Motor neuron (in vitro differentiated cells): ENCODE data around the gene INHBC. TPM values are rescaled to one million over a fixed set of nuclear protein-coding genes. Genes with fewer than 3 reads are reported as not detected.
"Not testable (repeated sequence)": the region's sequence is repeated elsewhere in the genome, so short reads cannot be mapped to it uniquely, and the experiment has no call there.

Experiments
- ATAC-seq, 8 experiments: fragments of 200-7000 bp; cut with Tn5 transposase; replicated peaks in 6 of 8; 2 replicates each; pipeline ENCODE4 v1.8.0; 2021; ENCODE audit warnings: mild to moderate bottlenecking in 8 of 8, moderate library complexity in 8 of 8
- H3K27ac ChIP-seq, 2 donors: fragments of 250-450 bp; sonication (Bioruptor Pico); 2 replicates each; pipeline ENCODE4 v1.9.0; 2021; ENCODE audit warnings: antibody characterized with exemption in 2 of 2, mild to moderate bottlenecking in 2 of 2, moderate library complexity in 1 of 2
- H3K4me1 ChIP-seq, 2 donors: fragments of 250-450 bp; sonication (Bioruptor Pico); replicated peaks in 1 of 2; 2 replicates each; pipeline ENCODE4 v1.6.1; 2021; ENCODE audit warnings: antibody characterized with exemption in 2 of 2, mild to moderate bottlenecking in 2 of 2, moderate library complexity in 1 of 2
- H3K4me3 ChIP-seq, 5 donors: fragments of 250-450 bp; sonication (Bioruptor Pico); 2 replicates each; pipeline ENCODE4 v1.9.0; 2021; ENCODE audit warnings: antibody characterized with exemption in 5 of 5, mild to moderate bottlenecking in 5 of 5, moderate library complexity in 4 of 5
- WGBS, 10 experiments: fragments of 450-650 bp; shearing (Covaris generic); methylation state at CpG; one replicate each; pipeline ENCODE4 v1.0.0; 2022; 5-methylcytosine and 5-hydroxymethylcytosine counted together
- in situ Hi-C, 9 experiments: fragments of 400-800 bp; cut with MboI; loops; one replicate each; pipeline ENCODE4 v1.15.0; 2021; ENCODE audit warnings: low sequenced_read_pairs in 9 of 9, low pct_unique_long_range_greater_than_20kb in 2 of 9; ENCODE audit not compliant: unreplicated experiment in 9 of 9
- total RNA-seq, 8 experiments: library from RNA; unstranded; fragments of 300-600 nt; gene quantifications; 2 replicates each; pipeline versions ENCODE4 v1.2.3 to v1.2.4, GENCODE V29; 2022

INHBC gene
- total RNA-seq, 8 experiments from 2014 or later = 0.14 to 0.85 (median 0.22) TPM

- Histone ChIP-seq H3K27ac (no peak overlapping the region), H3K4me3 (no peak overlapping the region), H3K4me1 (peaks cover 0 to 6% of the 10 kb centered on the region in 2 donors)
- no peak for ATAC-seq
- 83 to 100% (median 98%) methylated on average over 1 to 4 of the region's 4 CpGs; no CpG with 5 or more reads in 2 of the 10 experiments for WGBS, 10 experiments
- in situ Hi-C loops = no loop called here
Observed at GRCh38 chr12:57410534-57410933, 24.1 kb upstream of the INHBC start.

GRCh38 chr12:57414160-57414559, 20.4 kb upstream of the INHBC start:
- WGBS, 10 experiments = 71 to 100% (median 88%) methylated on average over 1 to 6 of the region's 6 CpGs; no CpG with 5 or more reads in 2 of the 10 experiments
- in situ Hi-C loops, H3K27ac ChIP-seq: not testable (repeated sequence)

GRCh38 chr12:57415088-57415487, 19.5 kb upstream of the INHBC start:
- Histone ChIP-seq H3K4me1 (peaks cover 0 to 9% of the 10 kb centered on the region in 2 donors), H3K27ac (no peak overlapping the region), H3K4me3 (no peak overlapping the region)
- in situ Hi-C loops = no loop called here
- ATAC-seq = peak in 3 of 8 experiments; percentile 26 to 54 (median 27)
- 6 to 100% (median 53%) methylated on average over 1 to 2 of the region's 2 CpGs; no CpG with 5 or more reads in 3 of the 10 experiments for WGBS, 10 experiments

More at GRCh38 chr12:57414160-57414559, 20.4 kb upstream of the INHBC start:
- H3K4me1 ChIP-seq, H3K4me3 ChIP-seq, ATAC-seq: not testable (repeated sequence)

- 76 to 100% (median 100%) methylated on average over 1 to 7 of the region's 8 CpGs for WGBS, 10 experiments
- Histone ChIP-seq H3K4me1 (peaks cover 0 to 9% of the 10 kb centered on the region in 2 donors), H3K4me3 (no peak overlapping the region), H3K27ac (no peak overlapping the region)
- no peak for ATAC-seq
- in situ Hi-C loops = no loop called here
Observed at GRCh38 chr12:57416039-57416996, 18.3 kb upstream of the INHBC start.

GRCh38 chr12:57418255-57418654, 16.3 kb upstream of the INHBC start:
- H3K27ac ChIP-seq = no peak overlapping the region
- 89 to 100% (median 100%) methylated on average over 2 to 9 of the region's 9 CpGs for WGBS, 10 experiments
- H3K4me1 ChIP-seq = peaks cover 0 to 9% of the 10 kb centered on the region in 2 donors
- ATAC-seq = no peak
- in situ Hi-C loops = no loop called here
- H3K4me3 ChIP-seq = no peak overlapping the region

- in situ Hi-C loops = no loop called here
- Histone ChIP-seq H3K4me1 (peaks cover 0 to 9% of the 10 kb centered on the region in 2 donors), H3K4me3 (no peak overlapping the region), H3K27ac (no peak overlapping the region)
- WGBS, 10 experiments = 86 to 100% (median 100%) methylated on average over 1 to 2 of the region's 2 CpGs; no CpG with 5 or more reads in 6 of the 10 experiments
- ATAC-seq = no peak
Observed at GRCh38 chr12:57419495-57419894, 15.1 kb upstream of the INHBC start.

GRCh38 chr12:57420482-57420881, 14.1 kb upstream of the INHBC start:
- Histone ChIP-seq H3K4me3 (no peak overlapping the region), H3K4me1 (peaks cover 0 to 3% of the 10 kb centered on the region in 2 donors), H3K27ac (no peak overlapping the region)
- 81 to 100% (median 100%) methylated on average over 1 to 5 of the region's 5 CpGs; no CpG with 5 or more reads in 1 of the 10 experiments for WGBS, 10 experiments
- in situ Hi-C loops = no loop called here
- no peak for ATAC-seq

- ATAC-seq, H3K4me1 ChIP-seq, H3K27ac ChIP-seq, H3K4me3 ChIP-seq: not testable (repeated sequence)
- 93 to 100% (median 98%) methylated on average over 3 to 9 of the region's 10 CpGs for WGBS, 10 experiments
- in situ Hi-C loops = loop anchor here in 1 of 9 experiments (25.0 kb wide), 1 partner anchor 115 kb away; no protein-coding TSS in a partner anchor
Observed at GRCh38 chr12:57426948-57427347, 7.6 kb upstream of the INHBC start.

GRCh38 chr12:57428965-57429364, 5.6 kb upstream of the INHBC start:
- H3K4me3 ChIP-seq = no peak overlapping the region
- in situ Hi-C loops = loop anchor here in 1 of 9 experiments (25.0 kb wide), 1 partner anchor 117 kb away; no protein-coding TSS in a partner anchor

GRCh38 chr12:57429473-57430111, 5.0 kb upstream of the INHBC start:
- in situ Hi-C loops = loop anchor here in 1 of 9 experiments (25.0 kb wide), 1 partner anchor 117 kb away; no protein-coding TSS in a partner anchor
- ATAC-seq = no peak
- Histone ChIP-seq H3K27ac (no peak overlapping the region), H3K4me3 (peak overlapping the region; percentile 66 to 90 (median 83)), H3K4me1 (peaks cover 2 to 6% of the 10 kb centered on the region in 2 donors)
- WGBS, 10 experiments = 4 to 22% (median 8%) methylated on average over 3 to 7 of the region's 9 CpGs; no CpG with 5 or more reads in 2 of the 10 experiments

More at GRCh38 chr12:57428965-57429364, 5.6 kb upstream of the INHBC start:
- peaks cover 2 to 6% of the 10 kb centered on the region in 2 donors for H3K4me1 ChIP-seq
- no peak for ATAC-seq
- no peak overlapping the region for H3K27ac ChIP-seq
- WGBS, 10 experiments = 60 to 100% (median 89%) methylated on average over 1 to 6 of the region's 6 CpGs; no CpG with 5 or more reads in 1 of the 10 experiments

GRCh38 chr12:57430112-57430930, 4.3 kb upstream of the INHBC start:
- 0 to 6% (median 0%) methylated on average over 1 to 11 of the region's 74 CpGs; no CpG with 5 or more reads in 1 of the 10 experiments for WGBS, 10 experiments
- Histone ChIP-seq H3K27ac (peak overlapping the region; percentile 90), H3K4me3 (peak overlapping the region; percentile 66 to 90 (median 83)), H3K4me1 (peaks cover 2 to 6% of the 10 kb centered on the region in 2 donors)
- peak; percentile 69 to 80 (median 77) for ATAC-seq
- in situ Hi-C loops = loop anchor here in 1 of 9 experiments (25.0 kb wide), 1 partner anchor 118 kb away; no protein-coding TSS in a partner anchor
